Erythroblast (primary cell): Measurements from ENCODE around the gene FBXO31.

ENCODE experiments used
- GATA1 ChIP-seq: IDR thresholded peaks from 2 replicates; pipeline ENCODE4 v1.6.1; 2011; ENCODE audit warnings: low read depth, mild to moderate bottlenecking, control low read depth, low read length, moderate library complexity
- POLR2A ChIP-seq: IDR thresholded peaks from 2 replicates; pipeline ENCODE4 v1.6.1; 2011; ENCODE audit warnings: mild to moderate bottlenecking, low read length

DNA sequence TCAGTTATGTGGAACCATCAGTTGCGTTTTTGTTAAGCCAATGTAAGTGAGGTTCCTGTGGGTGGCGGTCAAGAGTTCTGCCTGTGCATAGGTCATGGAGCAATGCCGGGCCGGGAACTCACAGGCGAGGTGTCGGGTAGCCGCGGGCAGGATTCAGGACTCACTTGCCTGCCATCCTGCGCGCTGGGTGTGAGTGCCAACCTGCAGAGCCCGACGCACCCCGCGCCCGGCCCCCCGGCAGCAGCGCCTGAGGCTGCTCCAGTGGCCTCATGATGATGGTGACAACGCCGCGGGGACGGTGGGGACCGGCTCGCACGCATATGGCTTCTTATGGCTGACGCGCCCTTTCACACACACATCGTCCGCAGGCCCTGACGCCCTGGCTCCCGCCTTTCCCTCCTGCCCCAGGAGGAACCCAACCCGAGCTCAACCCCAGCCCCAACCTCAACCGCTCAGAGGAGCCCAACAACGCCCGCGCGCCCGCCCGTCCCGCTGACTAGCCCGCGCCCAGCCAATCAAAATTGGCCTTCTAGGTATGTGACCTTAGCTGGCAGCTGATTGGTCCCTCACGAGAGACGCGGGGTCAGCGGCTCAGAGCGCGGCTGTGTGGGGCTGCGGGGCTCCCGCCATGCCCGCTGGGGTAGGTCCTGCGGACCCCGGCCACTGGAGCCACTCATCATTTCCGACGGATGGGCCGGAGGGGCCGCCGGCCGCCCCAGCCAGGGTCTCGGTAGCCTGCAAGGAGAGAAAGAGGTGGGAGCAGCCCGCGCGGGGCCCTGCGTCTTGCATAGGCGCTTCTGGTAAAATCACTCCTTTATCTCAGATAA is 66.4 kb downstream of the FBXO31 start, which contains the start of gene C16orf95:
- TF ChIP-seq POLR2A (peak; percentile 94), GATA1 (no peak)
